ENCODE data around the gene RTN1.

DNA sequence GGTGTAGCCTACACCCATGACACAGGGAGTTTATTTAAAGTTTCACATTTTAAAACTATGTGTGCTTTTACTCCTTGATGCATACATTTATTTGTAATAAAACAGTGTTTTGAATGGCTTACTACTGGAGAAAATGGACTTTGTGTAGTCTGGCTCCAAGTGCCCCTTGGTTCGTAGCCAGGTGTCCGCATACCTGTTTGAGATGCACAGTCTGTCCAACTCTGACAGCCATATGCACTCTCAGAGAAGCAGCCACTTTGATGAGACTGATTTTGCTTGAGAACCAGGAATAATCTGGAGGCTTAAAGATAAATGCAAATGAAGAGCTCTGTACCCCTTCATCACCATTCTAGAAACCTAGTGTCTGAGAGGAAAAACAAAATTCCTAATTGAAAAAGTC is 24.0 kb downstream of the RTN1 start:
- no peak for TF ChIP-seq POLR2A (IDR thresholded peaks at IDR 0.05)
- TF ChIP-seq CTCF (IDR thresholded peaks at IDR 0.05) = no peak
